ENCODE results near the gene JAZF1.

The JAZF1 gene

DNA sequence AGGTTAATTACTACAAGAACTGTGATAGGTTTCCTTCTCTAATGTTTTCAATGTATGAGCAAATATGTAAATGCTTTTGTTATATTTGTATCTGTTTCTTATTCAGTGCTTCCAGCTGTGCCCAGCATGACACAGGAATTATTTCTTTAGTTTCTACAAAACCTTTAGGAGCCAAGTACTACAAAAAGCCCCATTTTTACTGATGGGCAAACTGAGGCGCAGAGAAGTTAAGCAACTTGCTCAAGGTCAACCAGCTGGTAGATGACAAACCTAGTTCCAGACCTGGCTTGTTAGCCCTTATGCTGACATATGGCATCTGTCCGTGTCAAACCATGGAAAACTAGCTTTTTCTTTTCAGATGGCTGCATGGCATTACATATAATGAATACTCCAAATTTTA, 134.6 kb downstream of the JAZF1 start:
- FAIRE-seq (no peak), DNase-seq (ENCODE audit: low spot score) (no peak)

DNA sequence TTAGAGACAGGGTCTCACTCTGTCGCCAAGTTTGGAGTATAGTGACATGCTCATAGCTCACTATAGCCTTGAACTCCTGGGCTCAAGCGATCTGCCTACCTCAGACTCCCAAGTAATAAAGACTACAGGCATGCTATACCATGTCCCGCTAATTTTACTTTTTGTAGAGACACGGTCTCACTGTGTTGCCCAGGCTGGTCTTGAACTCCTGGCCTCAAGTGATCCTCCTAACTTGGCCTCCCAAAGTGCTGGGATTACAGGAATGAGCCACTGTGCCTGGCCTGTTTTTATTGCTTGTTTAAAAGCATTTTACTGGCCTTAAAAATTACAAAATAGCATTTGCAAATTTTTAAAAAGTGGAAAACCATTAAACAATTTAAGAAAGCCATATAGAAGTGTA, 135.0 kb downstream of the JAZF1 start:
- no peak for FAIRE-seq
- no peak for DNase-seq (ENCODE audit: low spot score)

DNA sequence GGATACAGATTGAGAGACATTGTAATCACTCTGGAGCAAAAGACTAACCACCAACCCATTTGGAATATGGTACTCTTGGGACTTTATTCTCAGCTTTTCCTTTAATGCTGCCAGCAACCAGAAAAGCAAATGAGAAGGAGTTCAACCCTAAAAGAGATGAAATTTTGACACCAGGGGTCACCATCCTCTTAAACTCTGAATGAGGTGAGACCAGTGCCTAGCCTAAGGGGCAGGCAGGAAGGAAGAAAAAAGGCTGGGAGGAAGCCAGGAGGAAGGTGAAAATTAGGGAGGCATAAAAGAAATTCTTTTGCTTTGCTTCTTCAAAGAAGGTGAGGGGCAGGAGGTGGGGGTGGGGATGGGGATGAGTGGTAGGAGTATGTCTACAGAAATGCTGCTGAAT, 135.8 kb downstream of the JAZF1 start:
- DNase-seq (ENCODE audit: low spot score) (no peak), FAIRE-seq (no peak)

DNA sequence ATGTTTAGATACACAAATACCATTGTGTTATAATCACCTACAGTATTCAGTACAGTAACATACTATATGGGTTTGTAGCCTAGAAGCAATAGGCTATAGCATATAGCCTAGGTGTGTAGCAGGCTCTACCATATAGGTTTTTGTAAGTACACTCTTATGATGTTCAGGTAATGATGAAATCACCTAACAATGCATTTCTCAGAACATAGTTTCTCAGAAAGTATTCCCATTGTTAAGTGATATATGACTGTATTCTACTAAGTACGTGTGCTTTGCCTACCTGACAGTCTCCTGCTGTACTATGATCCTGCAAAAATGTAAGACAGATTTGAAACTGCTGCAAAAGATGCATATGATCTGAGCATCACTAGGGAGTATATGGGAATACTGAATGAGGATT, 137.9 kb downstream of the JAZF1 start:
- peak; percentile 91 for FAIRE-seq
- no peak for DNase-seq (ENCODE audit: low spot score)

DNA sequence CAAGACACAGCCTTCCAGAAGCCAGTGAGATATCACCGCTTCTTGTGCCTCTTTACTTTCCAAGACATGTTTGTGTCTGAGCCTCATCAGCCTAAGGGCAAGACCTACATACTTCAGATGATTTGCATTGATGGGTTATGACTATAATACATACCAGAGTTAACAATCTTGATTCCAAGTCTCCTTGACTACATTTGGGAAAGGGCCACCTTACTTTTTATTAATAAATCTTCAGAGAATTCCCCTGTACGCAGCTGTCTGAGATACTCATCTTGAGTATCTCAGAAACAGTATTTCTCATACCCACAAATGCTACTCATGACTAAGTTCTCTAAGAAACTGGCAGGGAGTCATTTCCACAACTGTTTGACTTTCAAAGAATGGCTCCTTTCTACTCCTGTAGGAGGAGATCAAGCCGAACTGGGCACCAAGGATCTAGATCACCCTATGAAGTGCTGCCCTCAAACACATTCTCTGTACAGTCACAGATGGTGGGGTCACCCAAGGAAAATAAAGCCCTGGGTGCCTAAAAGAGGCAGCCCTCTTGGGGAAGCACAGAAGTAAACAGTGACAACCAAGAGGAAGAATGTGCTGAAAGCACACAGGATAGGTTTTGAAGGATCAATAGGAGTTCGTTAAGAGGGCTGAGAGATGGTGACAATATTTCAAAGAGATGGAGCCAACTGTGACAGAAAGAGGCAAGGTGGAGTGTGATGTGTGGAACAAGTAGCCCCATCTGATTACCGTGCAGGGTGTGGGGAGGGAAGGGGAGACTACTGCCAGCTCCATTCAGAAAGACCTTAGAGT, 138.9 kb downstream of the JAZF1 start:
- DNase-seq (ENCODE audit: low spot score) = peak; percentile 37
- FAIRE-seq = peak; percentile 82

DNA sequence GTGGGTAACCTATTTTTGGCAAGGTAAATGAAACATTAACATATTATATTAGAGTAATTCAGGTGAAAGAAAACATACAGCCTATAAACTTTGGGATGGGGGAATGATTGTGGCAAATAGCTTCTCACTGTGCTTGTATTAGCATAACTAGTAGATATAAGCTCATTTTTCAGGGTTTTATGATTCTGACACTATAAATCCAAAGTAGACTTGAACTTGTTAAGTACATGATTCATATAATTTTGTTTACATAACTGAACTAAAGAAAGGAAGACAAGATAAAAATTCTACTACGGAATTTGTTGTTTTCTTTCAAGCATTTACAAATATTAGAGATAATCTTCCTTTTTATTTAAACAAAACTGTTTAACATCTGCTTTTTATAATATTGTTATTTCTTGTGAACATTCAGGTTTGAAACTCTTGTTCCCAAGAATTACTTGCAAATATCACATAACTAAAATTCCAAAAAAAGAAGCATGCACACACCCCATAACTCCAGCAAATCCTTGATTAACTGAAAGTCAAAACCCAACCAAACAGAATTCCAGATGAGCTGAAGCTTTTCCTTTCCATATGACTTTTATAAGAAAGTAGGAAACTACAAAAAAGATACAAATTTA, 142.3 kb downstream of the JAZF1 start:
- FAIRE-seq (no peak), DNase-seq (ENCODE audit: low spot score) (no peak)

DNA sequence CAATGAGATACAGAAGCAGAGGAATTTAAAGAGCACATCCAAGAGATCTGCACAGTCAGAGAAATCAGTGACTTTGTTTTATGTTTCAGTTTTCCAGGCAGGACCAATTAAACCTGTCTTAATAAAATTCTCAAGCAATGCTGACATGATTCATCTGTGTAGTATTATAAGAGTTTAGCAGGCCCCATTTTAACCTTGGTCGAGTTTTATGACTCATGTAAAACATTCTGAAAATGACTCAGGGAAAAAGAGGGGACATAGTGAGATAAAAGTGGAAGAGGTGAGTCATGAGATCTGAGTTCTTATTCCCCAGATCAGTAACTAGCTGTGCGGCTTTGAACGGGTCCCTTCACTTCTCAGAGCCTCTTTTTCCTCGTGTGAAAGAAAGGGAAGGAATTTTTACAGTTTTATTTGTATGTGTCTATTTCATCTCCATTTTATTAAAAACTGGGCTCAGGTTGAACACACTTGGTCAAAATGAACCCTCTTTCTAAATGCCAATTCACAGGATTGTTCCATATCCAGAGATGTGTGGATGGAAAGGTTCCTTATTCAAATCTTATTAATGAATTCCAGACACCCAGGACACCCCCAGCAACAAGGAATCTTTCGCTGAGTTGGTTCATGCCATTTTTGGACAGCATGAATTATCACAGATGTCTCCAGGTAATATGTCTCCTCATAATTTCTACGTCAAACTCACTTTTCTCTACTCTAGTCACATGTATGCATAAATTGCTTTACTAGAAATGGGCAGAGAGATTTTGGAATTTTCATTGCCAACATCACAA, 143.2 kb downstream of the JAZF1 start:
- no peak for FAIRE-seq
- peak; percentile 80 for DNase-seq (ENCODE audit: low spot score)

DNA sequence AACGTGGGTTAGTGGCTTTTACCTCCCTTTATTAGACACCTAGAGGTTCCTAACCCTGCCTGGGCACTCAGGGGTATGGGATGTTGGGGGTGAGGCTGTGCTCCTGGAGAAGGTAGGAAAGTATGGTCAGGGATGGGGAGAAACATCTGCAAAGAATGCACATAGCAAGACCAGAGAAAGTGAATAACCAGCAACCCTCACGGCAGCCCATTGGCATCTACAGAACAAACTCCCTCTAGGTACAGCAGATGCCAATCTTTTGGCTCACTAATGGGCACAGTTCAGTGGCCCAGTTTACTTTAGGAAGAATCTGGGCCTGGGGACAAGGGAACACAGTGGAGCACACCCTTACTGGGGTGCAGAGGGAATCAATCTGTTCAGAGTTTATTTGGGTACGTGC, 143.9 kb downstream of the JAZF1 start:
- FAIRE-seq = peak; percentile 40
- DNase-seq (ENCODE audit: low spot score) = peak; percentile 35

DNA sequence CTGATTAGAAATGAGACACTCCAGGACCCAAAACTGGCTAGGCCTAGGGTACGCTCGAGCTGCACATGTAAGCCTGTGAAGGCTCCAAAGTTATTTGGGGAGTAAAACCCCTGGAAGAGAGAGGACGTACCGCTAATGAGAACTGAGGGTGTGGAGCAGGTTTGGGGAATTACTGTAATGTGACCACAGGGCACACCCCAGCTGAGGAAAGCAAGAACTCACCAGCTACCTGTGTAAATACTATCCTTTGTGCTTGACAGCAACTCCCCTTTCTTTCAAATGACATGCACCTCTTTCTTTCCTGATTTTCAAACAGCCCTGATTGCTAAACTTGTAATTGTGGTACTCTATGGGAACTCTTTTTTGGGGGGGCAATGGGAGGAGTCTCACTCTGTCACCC, 147.2 kb downstream of the JAZF1 start:
- FAIRE-seq = no peak
- DNase-seq (ENCODE audit: low spot score) = no peak

DNA sequence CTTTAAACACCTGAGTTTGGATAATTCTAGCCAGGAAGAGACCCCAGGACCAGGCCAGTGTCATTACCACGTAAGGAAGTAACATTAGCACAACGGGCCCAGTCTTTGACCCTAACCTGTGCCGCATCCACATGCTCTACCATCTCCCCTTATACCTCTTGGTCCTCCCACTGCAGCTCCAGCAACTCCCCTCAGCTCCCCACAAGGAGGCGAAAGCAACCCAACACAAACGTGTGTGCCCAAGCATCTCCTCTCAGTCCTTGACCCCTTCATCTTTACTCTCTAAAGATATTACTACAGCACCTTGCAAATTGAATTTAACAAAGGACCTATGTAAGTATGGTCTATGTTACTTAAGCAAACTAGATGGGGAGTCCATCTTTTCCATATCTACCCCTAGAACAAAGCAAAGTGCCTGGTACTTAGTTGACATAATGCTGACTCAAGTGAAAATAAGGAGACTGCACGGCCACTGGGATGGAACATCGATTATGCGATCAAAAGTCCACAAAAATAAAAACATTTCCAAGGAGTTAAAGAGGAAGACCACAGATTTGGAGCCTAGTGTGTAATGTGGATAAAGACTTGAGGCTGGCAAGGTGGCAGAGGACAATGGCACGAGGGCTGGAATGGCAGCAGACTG, 147.7 kb downstream of the JAZF1 start:
- no peak for FAIRE-seq
- DNase-seq (ENCODE audit: low spot score) = no peak

DNA sequence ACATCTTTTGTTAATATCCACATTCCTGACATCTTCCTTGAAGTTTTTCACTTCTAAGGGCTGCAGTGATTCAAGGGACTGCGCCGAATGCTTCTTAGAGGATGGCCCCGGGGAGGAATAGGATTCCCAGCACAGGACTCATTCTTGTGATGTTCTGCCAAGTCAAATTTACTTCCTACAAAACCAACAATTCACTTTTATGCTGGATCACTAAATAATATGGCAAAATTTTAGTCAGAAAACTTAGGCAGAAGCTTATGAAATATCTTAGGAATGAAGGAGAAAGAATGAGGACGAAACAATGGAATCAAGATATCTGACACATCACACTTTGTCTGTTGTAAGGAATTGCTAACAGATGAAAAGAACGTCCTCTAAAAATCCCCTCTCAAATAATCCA, 151.5 kb downstream of the JAZF1 start:
- DNase-seq (ENCODE audit: low spot score) (no peak), FAIRE-seq (no peak)

DNA sequence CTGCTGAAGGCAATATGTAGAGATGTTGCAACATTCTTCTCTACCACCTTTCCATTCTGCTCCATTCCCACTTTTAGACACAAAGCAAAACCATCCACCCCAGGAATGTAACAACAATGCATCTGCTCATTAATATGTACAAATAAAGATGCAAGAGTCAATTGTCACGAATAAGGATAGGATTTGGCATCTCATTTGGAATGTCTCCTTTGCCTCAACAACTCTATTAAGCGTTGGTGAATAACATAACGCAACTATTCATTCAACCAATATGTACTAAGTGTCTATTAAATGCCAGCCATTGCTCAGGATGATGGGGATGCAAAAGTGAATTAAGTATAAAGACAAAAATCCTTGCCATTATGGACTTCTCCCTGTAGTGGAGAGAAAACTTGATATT, 152.1 kb downstream of the JAZF1 start:
- DNase-seq (ENCODE audit: low spot score) (no peak), FAIRE-seq (peak; percentile 42)

DNA sequence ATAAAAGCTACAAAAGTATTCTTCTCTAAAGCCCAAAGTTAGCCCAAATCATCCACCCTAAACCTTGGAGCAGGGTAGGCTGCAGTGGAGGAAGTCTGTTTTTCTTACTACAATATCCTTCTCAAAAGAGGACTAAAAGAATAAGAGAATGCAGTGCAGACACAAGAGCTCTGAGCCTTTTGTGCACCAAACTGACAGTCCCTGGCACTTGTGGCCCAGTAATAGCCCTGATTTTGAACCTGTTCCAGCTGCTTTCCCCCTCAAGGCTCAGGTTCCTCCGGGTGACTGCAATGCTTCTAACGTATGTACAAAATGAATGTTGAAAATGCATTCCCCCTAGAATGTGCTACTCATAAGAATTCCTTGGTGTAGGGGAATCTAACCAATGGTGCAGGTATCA, 154.4 kb downstream of the JAZF1 start:
- FAIRE-seq (no peak), DNase-seq (ENCODE audit: low spot score) (no peak)

DNA sequence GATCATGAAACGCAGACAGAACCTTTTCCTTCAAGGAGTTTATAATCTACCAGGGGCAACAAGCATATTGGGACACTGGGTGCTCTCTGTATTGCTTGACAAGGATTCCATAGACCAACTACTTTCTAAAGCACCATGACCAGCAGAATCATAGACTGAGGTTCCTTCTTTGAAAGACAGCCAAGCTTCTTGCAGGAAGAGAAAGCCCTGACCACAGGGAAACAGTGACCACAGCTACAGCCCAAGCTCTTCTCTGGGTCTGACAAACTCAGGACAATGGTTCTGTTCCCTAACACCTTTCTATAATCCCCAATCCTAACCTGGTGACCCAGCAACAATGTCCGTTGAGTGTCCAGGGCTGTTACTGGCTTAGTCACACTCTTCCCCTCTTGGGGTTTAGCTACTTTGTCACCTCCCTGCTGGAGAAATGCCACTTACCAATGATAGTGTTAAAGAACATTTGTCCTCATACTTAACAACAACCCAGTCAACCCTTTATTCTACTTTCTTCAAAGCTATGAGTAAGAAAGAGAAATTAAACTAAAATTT, 155.7 kb downstream of the JAZF1 start:
- FAIRE-seq = peak; percentile 66
- DNase-seq (ENCODE audit: low spot score) = no peak

DNA sequence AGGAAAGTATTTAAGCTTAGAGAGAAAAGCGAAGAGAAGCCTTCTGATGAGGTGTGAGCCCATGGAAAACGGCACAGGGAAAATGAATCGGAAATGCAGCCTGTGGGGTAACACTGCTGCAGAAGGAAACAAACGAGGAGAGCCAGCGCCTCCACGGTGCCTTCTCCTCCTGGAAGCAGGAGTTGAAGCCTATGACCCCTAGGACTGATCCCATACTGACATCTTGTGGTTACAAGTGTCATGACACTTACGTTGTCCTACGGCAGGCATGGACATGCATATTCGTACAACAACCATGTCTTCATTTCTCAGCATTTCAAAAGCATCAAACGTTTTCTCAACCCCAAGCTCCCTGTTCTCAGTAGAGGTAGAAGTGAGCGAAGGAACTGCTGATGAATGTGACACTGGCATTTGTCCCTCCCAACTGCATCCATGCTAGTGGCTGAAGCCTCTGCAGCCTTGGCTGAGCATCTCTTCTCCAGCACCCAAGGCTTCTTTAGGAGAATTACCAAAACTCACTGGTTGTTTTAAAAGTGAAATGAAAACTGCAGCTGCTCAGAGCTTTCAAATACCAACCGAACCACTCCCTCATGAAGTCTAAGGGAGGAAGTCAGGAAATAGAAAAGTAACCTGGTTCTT, 160.2 kb downstream of the JAZF1 start:
- FAIRE-seq = peak; percentile 96

DNA sequence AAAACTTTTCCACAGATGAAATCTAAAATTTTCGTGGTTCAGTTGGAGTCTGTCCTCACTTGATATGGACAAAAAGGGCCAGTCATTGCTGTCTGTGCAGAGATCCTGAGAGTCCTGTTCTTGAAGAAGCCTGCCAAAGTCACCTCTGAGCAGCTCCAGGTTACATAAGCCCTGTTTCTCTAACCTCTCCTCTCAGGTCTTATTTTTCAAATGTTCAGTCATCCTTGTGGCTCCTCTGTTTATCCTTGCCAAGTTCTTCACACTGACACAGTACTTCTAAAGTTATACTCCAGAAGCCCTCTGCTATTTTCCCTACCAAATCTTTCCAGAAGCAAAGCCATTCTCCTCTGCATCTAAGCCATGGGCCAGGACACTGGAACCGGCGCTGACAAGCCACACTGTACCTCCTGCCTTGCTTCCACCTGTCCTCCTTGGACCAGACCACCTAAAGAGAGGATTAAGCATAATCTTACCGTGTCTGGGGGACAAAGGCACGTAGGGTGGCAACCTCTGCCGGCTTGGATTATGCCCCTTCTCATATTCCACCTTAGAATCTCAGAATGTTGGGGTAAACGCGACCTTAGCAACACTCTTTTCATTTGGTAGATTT, 161.6 kb downstream of the JAZF1 start:
- FAIRE-seq (peak; percentile 37), DNase-seq (ENCODE audit: low spot score) (no peak)

More for the DNA sequence above, 160.2 kb downstream of the JAZF1 start:
- DNase-seq (ENCODE audit: low spot score) = peak; percentile 89

DNA sequence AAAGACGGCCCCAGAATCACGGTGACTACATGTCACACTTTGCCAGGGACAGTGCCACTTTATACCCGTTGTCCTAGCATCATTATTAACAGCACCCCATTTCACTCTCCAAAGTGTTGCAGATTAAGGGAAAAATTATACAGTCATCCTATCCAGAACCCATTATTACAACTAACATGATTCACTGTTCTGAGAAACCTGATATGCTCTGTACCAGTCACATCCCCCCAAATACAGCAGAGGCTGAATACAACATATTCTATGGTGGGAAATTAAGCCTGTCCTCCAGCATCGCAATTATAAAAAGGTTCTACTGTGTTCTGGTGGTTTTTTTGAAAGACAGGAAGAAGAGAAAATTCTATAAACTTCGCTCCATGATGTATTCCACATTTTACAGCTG, 162.1 kb downstream of the JAZF1 start:
- FAIRE-seq (no peak), DNase-seq (ENCODE audit: low spot score) (no peak)

DNA sequence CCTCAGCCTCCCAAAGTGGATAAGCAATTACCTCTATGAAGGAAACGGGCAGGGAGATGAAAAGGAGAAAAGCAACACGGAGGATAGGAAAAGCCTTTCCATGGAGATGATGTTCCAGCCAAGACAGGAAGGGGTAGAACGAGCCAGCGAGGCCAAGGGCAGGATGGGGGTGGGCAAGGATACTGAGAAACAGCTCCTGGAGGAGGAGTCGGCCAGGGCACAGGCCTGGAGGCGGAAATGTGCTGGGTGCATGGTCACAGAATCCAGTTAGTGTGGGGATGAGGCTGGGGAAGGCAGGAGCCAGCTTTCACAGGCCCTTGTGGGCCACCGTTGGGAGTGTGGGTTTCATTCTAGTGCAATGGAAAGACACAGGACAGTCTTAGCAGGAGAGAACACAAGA, 162.6 kb downstream of the JAZF1 start:
- no peak for DNase-seq (ENCODE audit: low spot score)
- no peak for FAIRE-seq

DNA sequence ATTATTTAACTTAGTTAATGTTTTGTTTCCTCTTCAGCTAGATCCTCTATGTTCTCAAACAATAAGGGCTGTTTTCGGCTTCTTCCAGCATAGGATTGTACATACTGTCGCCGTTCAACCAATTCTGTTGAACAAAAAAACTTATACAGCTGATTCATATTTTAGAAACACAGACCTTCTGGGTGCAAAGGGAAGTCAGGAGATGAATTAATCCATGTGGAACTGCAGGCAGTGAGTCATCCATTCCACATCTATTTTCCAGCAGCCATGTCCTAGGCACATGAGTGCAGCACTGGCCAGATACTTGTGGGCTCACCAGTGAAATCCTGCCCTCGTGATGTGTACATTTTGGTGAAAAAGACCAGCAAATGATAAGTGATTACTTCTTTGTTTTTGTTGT, 163.2 kb downstream of the JAZF1 start:
- FAIRE-seq (no peak), DNase-seq (ENCODE audit: low spot score) (peak; percentile 23)

DNA sequence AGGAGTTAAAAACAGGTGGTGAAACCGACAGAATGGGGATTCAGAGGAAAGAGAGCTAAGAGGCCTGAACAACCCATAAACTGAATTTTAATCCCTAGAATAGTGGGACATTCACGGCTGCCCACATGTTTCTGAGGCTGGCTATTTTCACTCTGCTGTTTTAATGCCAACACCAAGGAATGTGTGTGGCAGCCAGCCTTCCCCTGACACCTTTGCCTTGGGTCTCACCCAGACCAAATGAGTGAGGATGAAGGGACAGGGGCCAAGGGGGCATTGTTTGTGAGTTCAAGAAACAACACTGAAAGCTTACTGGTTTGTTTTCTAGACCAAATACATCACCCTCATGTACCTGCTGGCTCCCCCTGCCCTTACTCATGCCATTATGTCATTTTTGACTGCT, 164.3 kb downstream of the JAZF1 start:
- FAIRE-seq (no peak), DNase-seq (ENCODE audit: low spot score) (no peak)

DNA sequence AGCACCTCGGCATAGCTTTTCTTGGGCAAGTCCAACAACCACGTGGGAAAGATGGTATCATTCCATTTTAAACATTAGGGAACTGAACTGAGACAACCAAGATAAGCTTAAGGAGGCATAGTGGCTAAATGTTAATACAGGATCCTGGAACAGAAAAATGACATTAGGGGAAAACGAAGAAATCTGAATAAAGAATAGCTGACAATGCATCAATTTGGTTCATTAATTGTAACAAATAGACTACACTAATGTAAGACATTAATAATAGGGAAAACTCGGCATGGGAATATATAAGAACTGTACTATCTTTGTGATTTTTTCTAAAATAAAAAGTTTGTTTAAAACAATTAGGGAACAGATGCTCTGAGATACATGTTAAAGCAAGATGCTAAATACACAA, 165.4 kb downstream of the JAZF1 start:
- no peak for FAIRE-seq
- no peak for DNase-seq (ENCODE audit: low spot score)

Measured in urothelium cell line (cell line).